HepG2 (cell line): ENCODE measurements around the gene WFDC11. TPM values are rescaled to one million over a fixed set of nuclear protein-coding genes. Genes with fewer than 3 reads are reported as not detected.

Experiments used
- BCLAF1 ChIP-seq: fragments of 450-650 bp; IDR thresholded peaks from 2 replicates; pipeline ENCODE4 v1.6.1; 2017; ENCODE audit warnings: mild to moderate bottlenecking
- BORCS8-MEF2B ChIP-seq: sonication (generic); formaldehyde crosslinking; IDR thresholded peaks from 2 replicates; pipeline ENCODE4 v1.8.0; 2022; ENCODE audit warnings: mild to moderate bottlenecking, missing genetic modification reagents
- HBP1 ChIP-seq: IDR thresholded peaks from 2 replicates; pipeline ENCODE4 v1.6.1; 2016; ENCODE audit warnings: low read depth, control low read depth
- HNF4A ChIP-seq: sonication (generic); formaldehyde crosslinking; IDR thresholded peaks from 2 replicates; pipeline ENCODE4 v1.4.0; 2020; ENCODE audit warnings: missing genetic modification reagents
- MIER3 ChIP-seq: IDR thresholded peaks from 2 replicates; pipeline ENCODE4 v1.6.1; 2016; ENCODE audit warnings: missing compliant biosample characterization, borderline replicate concordance
- MLXIP ChIP-seq: sonication (generic); formaldehyde crosslinking; IDR thresholded peaks from 2 replicates; pipeline ENCODE4 v1.9.0; 2021; ENCODE audit warnings: missing genetic modification reagents, borderline replicate concordance
- NFATC3 ChIP-seq: sonication (generic); formaldehyde crosslinking; IDR thresholded peaks from 2 replicates; pipeline ENCODE4 v1.5.1; 2020; ENCODE audit warnings: mild to moderate bottlenecking, missing genetic modification reagents
- NR2F2 ChIP-seq: IDR thresholded peaks from 2 replicates; pipeline ENCODE4 v1.6.1; 2012; ENCODE audit warnings: low read depth, inconsistent platforms, borderline replicate concordance
- PHF5A ChIP-seq: IDR thresholded peaks from one replicate; pipeline ENCODE4 v1.6.1; 2018; ENCODE audit warnings: low read depth, missing genetic modification reagents; ENCODE audit not compliant: unreplicated experiment
- REPIN1 ChIP-seq: sonication (generic); formaldehyde crosslinking; IDR thresholded peaks from 2 replicates; pipeline ENCODE4 v1.8.0; 2022; ENCODE audit warnings: missing genetic modification reagents, low read depth, mild to moderate bottlenecking, borderline replicate concordance
- SAFB2 ChIP-seq: sonication (generic); formaldehyde crosslinking; IDR thresholded peaks from 2 replicates; pipeline ENCODE4 v1.5.1; 2020; ENCODE audit warnings: missing genetic modification reagents, low read depth, mild to moderate bottlenecking, borderline replicate concordance
- SATB2 ChIP-seq: sonication (generic); formaldehyde crosslinking; IDR thresholded peaks from 2 replicates; pipeline ENCODE4 v1.5.0; 2020; ENCODE audit warnings: missing genetic modification reagents
- ZNF432 ChIP-seq: sonication (generic); formaldehyde crosslinking; IDR thresholded peaks from 2 replicates; pipeline ENCODE4 v1.5.0; 2020; ENCODE audit warnings: missing genetic modification reagents, mild to moderate bottlenecking, borderline replicate concordance
- ZNF549 ChIP-seq: sonication (generic); formaldehyde crosslinking; IDR thresholded peaks from 2 replicates; pipeline ENCODE4 v1.5.0; 2020; ENCODE audit warnings: missing genetic modification reagents
- ZNF703 ChIP-seq: sonication (generic); formaldehyde crosslinking; IDR thresholded peaks from 2 replicates; pipeline ENCODE4 v1.5.1; 2020; ENCODE audit warnings: missing genetic modification reagents, mild to moderate bottlenecking, moderate library complexity, borderline replicate concordance
- ZSCAN20 ChIP-seq: sonication (generic); formaldehyde crosslinking; IDR thresholded peaks from 2 replicates; pipeline ENCODE4 v1.4.0; 2020; ENCODE audit warnings: missing genetic modification reagents, mild to moderate bottlenecking, borderline replicate concordance
- polyA plus RNA-seq, 8 experiments: library from polyadenylated mRNA; depleted of rRNA in 3 of 8; stranded (reverse) in 7 of 8; unstranded in 1 of 8; fragments of >200 nt; fragmentation: Illumina TruSeq in 4 of 8; extraction: Trizol in 4 of 8; gene quantifications; 2 replicates each; pipeline versions ENCODE4 v1.2.1 to v1.2.3, GENCODE V29; 2011 to 2016; ENCODE audit warnings: low read depth in 4 of 8, missing spikeins in 1 of 8, mixed read lengths in 1 of 8; ENCODE audit not compliant: insufficient read depth in 1 of 8
- total RNA-seq, 5 experiments: library from RNA; depleted of rRNA; stranded (reverse); fragments of >200 nt; fragmentation: Illumina TruSeq; extraction: Trizol; gene quantifications; 2 replicates each; pipeline ENCODE4 v1.2.3, GENCODE V29; 2016; ENCODE audit warnings: low read depth in 1 of 5
- TF ChIP-seq, protein P1 (sequence below): sonication (generic); formaldehyde crosslinking; IDR thresholded peaks from 2 replicates; pipeline ENCODE4 v1.9.0; 2021; ENCODE audit warnings: missing genetic modification reagents, mild to moderate bottlenecking, borderline replicate concordance
- TF ChIP-seq, protein P2 (sequence below): sonication (generic); formaldehyde crosslinking; IDR thresholded peaks from 2 replicates; pipeline ENCODE4 v1.4.0; 2020; ENCODE audit warnings: mild to moderate bottlenecking, missing genetic modification reagents
- TF ChIP-seq, protein P3 (sequence below): sonication (generic); formaldehyde crosslinking; conservative IDR thresholded peaks from 2 replicates; pipeline ENCODE4 v1.8.0; 2022; ENCODE audit warnings: mild to moderate bottlenecking, moderate library complexity, missing genetic modification reagents

The WFDC11 gene
- total and polyA plus RNA-seq, 2 of the 13 experiments (the other 11 are each of a cell fraction or from before 2014, with no cell fraction given), result not detected

DNA sequence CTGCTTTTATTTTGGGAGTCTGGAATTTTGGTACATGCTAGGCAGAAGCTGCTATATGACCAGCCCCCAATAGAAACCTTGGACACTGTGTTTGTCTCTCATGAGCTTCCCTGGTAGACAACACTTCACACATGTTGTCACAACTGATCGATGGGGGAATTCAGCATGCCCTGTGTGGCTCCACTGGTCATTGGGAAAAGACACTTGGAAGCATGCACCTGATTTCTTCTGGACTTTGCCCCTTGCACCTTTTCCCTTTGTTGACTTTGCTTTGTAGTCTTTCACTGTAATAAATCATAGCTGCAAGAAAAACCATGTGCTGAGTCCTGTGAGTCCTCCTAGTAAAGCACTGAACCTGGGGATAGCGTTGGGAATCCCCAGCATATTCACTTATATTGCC is 48.4 kb downstream of the WFDC11 start (continued):
- TF ChIP-seq BCLAF1, result no peak
- no peak for TF ChIP-seq ZNF703 (CRISPR knock-in tag)
- TF ChIP-seq NR2F2, result no peak
- TF ChIP-seq ZSCAN20 (CRISPR knock-in tag), result no peak
- TF ChIP-seq ZNF432, result no peak
- no peak for TF ChIP-seq SAFB2
- TF ChIP-seq HBP1 (CRISPR knock-in tag), result no peak
- TF ChIP-seq, protein P1, sequence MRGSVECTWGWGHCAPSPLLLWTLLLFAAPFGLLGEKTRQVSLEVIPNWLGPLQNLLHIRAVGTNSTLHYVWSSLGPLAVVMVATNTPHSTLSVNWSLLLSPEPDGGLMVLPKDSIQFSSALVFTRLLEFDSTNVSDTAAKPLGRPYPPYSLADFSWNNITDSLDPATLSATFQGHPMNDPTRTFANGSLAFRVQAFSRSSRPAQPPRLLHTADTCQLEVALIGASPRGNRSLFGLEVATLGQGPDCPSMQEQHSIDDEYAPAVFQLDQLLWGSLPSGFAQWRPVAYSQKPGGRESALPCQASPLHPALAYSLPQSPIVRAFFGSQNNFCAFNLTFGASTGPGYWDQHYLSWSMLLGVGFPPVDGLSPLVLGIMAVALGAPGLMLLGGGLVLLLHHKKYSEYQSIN, result no peak
- peak; percentile 90 for TF ChIP-seq HNF4A (CRISPR knock-in tag)
- no peak for TF ChIP-seq SATB2 (CRISPR knock-in tag)
- TF ChIP-seq PHF5A, result no peak
- TF ChIP-seq, protein P2, sequence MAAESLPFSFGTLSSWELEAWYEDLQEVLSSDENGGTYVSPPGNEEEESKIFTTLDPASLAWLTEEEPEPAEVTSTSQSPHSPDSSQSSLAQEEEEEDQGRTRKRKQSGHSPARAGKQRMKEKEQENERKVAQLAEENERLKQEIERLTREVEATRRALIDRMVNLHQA (CRISPR knock-in tag), result no peak
- TF ChIP-seq, protein P3, sequence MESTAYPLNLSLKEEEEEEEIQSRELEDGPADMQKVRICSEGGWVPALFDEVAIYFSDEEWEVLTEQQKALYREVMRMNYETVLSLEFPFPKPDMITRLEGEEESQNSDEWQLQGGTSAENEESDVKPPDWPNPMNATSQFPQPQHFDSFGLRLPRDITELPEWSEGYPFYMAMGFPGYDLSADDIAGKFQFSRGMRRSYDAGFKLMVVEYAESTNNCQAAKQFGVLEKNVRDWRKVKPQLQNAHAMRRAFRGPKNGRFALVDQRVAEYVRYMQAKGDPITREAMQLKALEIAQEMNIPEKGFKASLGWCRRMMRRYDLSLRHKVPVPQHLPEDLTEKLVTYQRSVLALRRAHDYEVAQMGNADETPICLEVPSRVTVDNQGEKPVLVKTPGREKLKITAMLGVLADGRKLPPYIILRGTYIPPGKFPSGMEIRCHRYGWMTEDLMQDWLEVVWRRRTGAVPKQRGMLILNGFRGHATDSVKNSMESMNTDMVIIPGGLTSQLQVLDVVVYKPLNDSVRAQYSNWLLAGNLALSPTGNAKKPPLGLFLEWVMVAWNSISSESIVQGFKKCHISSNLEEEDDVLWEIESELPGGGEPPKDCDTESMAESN (CRISPR knock-in tag), result no peak
- no peak for TF ChIP-seq ZNF549 (CRISPR knock-in tag)
- no peak for TF ChIP-seq NFATC3 (CRISPR knock-in tag)
- TF ChIP-seq BORCS8-MEF2B (CRISPR knock-in tag), result no peak
- TF ChIP-seq MIER3, result no peak
- no peak for TF ChIP-seq REPIN1 (CRISPR knock-in tag)
- no peak for TF ChIP-seq MLXIP (CRISPR knock-in tag)
